SK-N-SH (cell line): ENCODE data around the gene SLC13A4. TPM values are rescaled to one million over a fixed set of nuclear protein-coding genes. Genes with fewer than 3 reads are reported as not detected.

Source experiments
- CTCF ChIA-PET: fragments of 300-600, 350-600 bp; formaldehyde crosslinking; extraction: SDS; loops from one replicate; lab custom pipeline; 2021; lab: Yijun Ruan, JAX
- POLR2A ChIA-PET: fragments of 350-600 bp; sonication (Branson Sonifier 250); formaldehyde crosslinking; extraction: SDS; loops from one replicate; lab custom pipeline; 2020; ENCODE audit warnings: antibody characterized with exemption, inconsistent platforms; lab: Yijun Ruan, JAX
- DNase-seq: peaks from one replicate; pipeline ENCODE4 v3.0.0; 2012
- H2AFZ ChIP-seq: fragments of 200-600 bp; sonication (generic); 2 replicates; pipeline ENCODE4 v1.8.1; 2016; ENCODE audit warnings: antibody characterized with exemption, mild to moderate bottlenecking, low read depth
- H3F3A ChIP-seq: fragments of 200-600 bp; sonication (generic); replicated peaks from 2 replicates; pipeline ENCODE3; 2016; ENCODE audit warnings: antibody characterized with exemption, mild to moderate bottlenecking; ENCODE audit not compliant: insufficient read depth
- H3K27ac ChIP-seq, 2 experiments: fragments of 200-500 bp in 1 of 2; fragments of 200-600 bp in 1 of 2; sonication (Bioruptor generic) in 1 of 2; sonication (generic), shearing (Covaris generic) in 1 of 2; 2 replicates each; pipeline versions ENCODE4 v1.5.1 to v1.6.1; 2014 to 2016; ENCODE audit warnings: low read depth in 2 of 2, inconsistent platforms in 1 of 2, low read length in 1 of 2, mild to moderate bottlenecking in 1 of 2, mixed read lengths in 1 of 2
- H3K27me3 ChIP-seq: fragments of 200-600 bp; sonication (generic), shearing (Covaris generic); 2 replicates; pipeline ENCODE4 v1.6.1; 2016; ENCODE audit warnings: mixed run types; ENCODE audit not compliant: insufficient read depth
- H3K36me3 ChIP-seq, 2 experiments: fragments of 200-500 bp in 1 of 2; fragments of 200-600 bp in 1 of 2; sonication (Bioruptor generic) in 1 of 2; sonication (generic) in 1 of 2; replicated peaks in 1 of 2; 2 replicates each; pipeline versions ENCODE3 to v1.5.1; 2014 to 2016; ENCODE audit warnings: low read length in 1 of 2, mild to moderate bottlenecking in 1 of 2; ENCODE audit not compliant: insufficient read depth in 2 of 2, control insufficient read depth in 1 of 2
- H3K4me1 ChIP-seq, 2 experiments: fragments of 200-500 bp in 1 of 2; fragments of 200-600 bp in 1 of 2; sonication (Bioruptor generic) in 1 of 2; sonication (generic), shearing (Covaris generic) in 1 of 2; 2 replicates each; pipeline versions ENCODE4 v1.5.1 to v1.6.1; 2014 to 2016; ENCODE audit warnings: low read depth in 1 of 2, low read length in 1 of 2, mixed run types in 1 of 2; ENCODE audit not compliant: insufficient read depth in 2 of 2, control insufficient read depth in 1 of 2
- H3K4me2 ChIP-seq: fragments of 200-600 bp; sonication (generic), shearing (Covaris generic); 2 replicates; pipeline ENCODE4 v1.6.1; 2017; ENCODE audit warnings: mixed run types
- H3K4me3 ChIP-seq, 2 experiments: fragments of 200-500 bp in 1 of 2; fragments of 200-600 bp in 1 of 2; sonication (Bioruptor generic) in 1 of 2; sonication (generic), shearing (Covaris generic) in 1 of 2; 2 replicates each; pipeline versions ENCODE4 v1.5.1 to v1.8.1; 2014 to 2016; ENCODE audit warnings: low read depth in 2 of 2, inconsistent platforms in 1 of 2, low read length in 1 of 2, mild to moderate bottlenecking in 1 of 2, mixed read lengths in 1 of 2, moderate library complexity in 1 of 2
- H3K79me2 ChIP-seq: fragments of 200-600 bp; sonication (generic); 2 replicates; pipeline ENCODE4 v1.8.1; 2017; ENCODE audit warnings: mild to moderate bottlenecking; ENCODE audit not compliant: insufficient read depth
- H3K9ac ChIP-seq: fragments of 200-600 bp; sonication (generic); 2 replicates; pipeline ENCODE4 v1.6.1; 2017; ENCODE audit warnings: mixed run types
- H3K9me2 ChIP-seq: fragments of 200-600 bp; sonication (generic); 2 replicates; pipeline ENCODE4 v1.6.1; 2017; ENCODE audit warnings: mixed run types
- H3K9me3 ChIP-seq: fragments of 200-600 bp; sonication (generic); 2 replicates; pipeline ENCODE4 v1.6.1; 2017; ENCODE audit warnings: mixed run types, mild to moderate bottlenecking, moderate library complexity
- H4K20me1 ChIP-seq: fragments of 200-600 bp; sonication (generic); 2 replicates; pipeline ENCODE4 v1.6.1; 2017; ENCODE audit warnings: mild to moderate bottlenecking, mixed run types; ENCODE audit not compliant: insufficient read depth
- CHD2 ChIP-seq: fragments of 150-350 bp; IDR thresholded peaks from 2 replicates; pipeline ENCODE4 v1.6.1; 2018; ENCODE audit warnings: low read length; ENCODE audit not compliant: partially characterized antibody
- ELF1 ChIP-seq: IDR thresholded peaks from 2 replicates; pipeline ENCODE4 v1.4.0; 2012
- EP300 ChIP-seq, 2 experiments: IDR thresholded peaks; 2 replicates each; pipeline versions ENCODE4 v1.4.0 to v1.6.1; 2012; ENCODE audit warnings: borderline replicate concordance in 1 of 2, low read depth in 1 of 2, low read length in 1 of 2
- EZH2phosphoT487 ChIP-seq: fragments of 200-600 bp; sonication (generic); IDR thresholded peaks from 2 replicates; pipeline ENCODE4 v1.6.1; 2017; ENCODE audit warnings: low read depth, mixed run types, mild to moderate bottlenecking, antibody characterized with exemption, moderate library complexity, borderline replicate concordance
- FOSL2 ChIP-seq: IDR thresholded peaks from 2 replicates; pipeline ENCODE4 v1.4.0; 2012; ENCODE audit warnings: low read depth, mild to moderate bottlenecking, moderate library complexity, borderline replicate concordance
- GATA2 ChIP-seq: sonication (generic); formaldehyde crosslinking; IDR thresholded peaks from 2 replicates; pipeline ENCODE4 v1.5.0; 2020; ENCODE audit warnings: mild to moderate bottlenecking, missing genetic modification reagents
- MAX ChIP-seq: IDR thresholded peaks from 2 replicates; pipeline ENCODE4 v1.4.0; 2012; ENCODE audit warnings: low read depth
- MXI1 ChIP-seq: IDR thresholded peaks from 2 replicates; pipeline ENCODE4 v1.6.1; 2012; ENCODE audit warnings: mild to moderate bottlenecking, low read depth, low read length, improper control_type of control experiment
- POLR2AphosphoS5 ChIP-seq: IDR thresholded peaks from 2 replicates; pipeline ENCODE4 v1.6.1; 2012; ENCODE audit warnings: low read depth, low read length
- RFX5 ChIP-seq: IDR thresholded peaks from 2 replicates; pipeline ENCODE4 v1.6.1; 2012; ENCODE audit warnings: mild to moderate bottlenecking, improper control_type of control experiment, low read length
- RXRA ChIP-seq: IDR thresholded peaks from 2 replicates; pipeline ENCODE4 v1.4.0; 2012; ENCODE audit warnings: low read depth, mild to moderate bottlenecking, borderline replicate concordance
- SIN3A ChIP-seq: IDR thresholded peaks from 2 replicates; pipeline ENCODE4 v1.6.1; 2012; ENCODE audit warnings: low read depth, mild to moderate bottlenecking, low read length, moderate library complexity, borderline replicate concordance
- TCF12 ChIP-seq: IDR thresholded peaks from 2 replicates; pipeline ENCODE4 v1.4.0; 2012
- WGBS: methylation state at CpG from one replicate; pipeline ENCODE4 v1.1.6; 2017; ENCODE audit warnings: low lambda C conversion rate; 5-methylcytosine and 5-hydroxymethylcytosine counted together
- polyA plus RNA-seq, 3 experiments: library from polyadenylated mRNA; depleted of rRNA; stranded (reverse); fragments of >200 nt; gene quantifications; 2 replicates each; pipeline ENCODE4 v1.2.3, GENCODE V29; 2012

Gene SLC13A4
- polyA plus RNA-seq, 1 of the 3 experiments (the other 2 are of a cell fraction) = 0.30 TPM

GRCh38 chr7:135753616-135754413 lies 25.8 kb upstream of the SLC13A4 start:
- ChIA-PET CTCF (interaction anchor here (0.7 to 1.0 kb wide), 2 partner anchors 12 to 29 kb away, joined by 3 to 4 read pairs; no protein-coding TSS in a partner anchor), POLR2A (no interaction called here)
- Histone ChIP-seq H3F3A (no peaks in the 10 kb centered on the region), H3K36me3 (no peaks in the 10 kb centered on the region), H3K4me1 (peaks cover 9 to 10% of the 10 kb centered on the region in 2 experiments; a peak in 2 of 4 replicates), H3K27ac (no peak overlapping the region), H2AFZ (no peak overlapping the region), H3K9ac (no peak overlapping the region), H3K4me3 (no peak overlapping the region), H3K9me2 (no peaks in the 10 kb centered on the region), H3K4me2 (no peak overlapping the region), H3K79me2 (no peaks in the 10 kb centered on the region), H4K20me1 (no peaks in the 10 kb centered on the region), H3K27me3 (no peaks in the 10 kb centered on the region), H3K9me3 (no peaks in the 10 kb centered on the region)
- 83% methylated on average over 8 of the region's 8 CpGs for WGBS
- TF ChIP-seq ELF1 = no peak
- TF ChIP-seq MAX = no peak
- no peak for TF ChIP-seq EP300 (IDR thresholded peaks at IDR 0.05; ENCODE audit: borderline replicate concordance in 1 of 2, low read depth in 1 of 2, low read length in 1 of 2)
- no peak for TF ChIP-seq EZH2phosphoT487
- no peak for TF ChIP-seq FOSL2
- TF ChIP-seq RXRA = no peak
- TF ChIP-seq MXI1 = no peak
- no peak for TF ChIP-seq TCF12
- TF ChIP-seq POLR2AphosphoS5 = no peak
- no peak for TF ChIP-seq CHD2
- no peak for TF ChIP-seq GATA2
- TF ChIP-seq SIN3A = no peak
- DNase-seq = no peak

GRCh38 chr7:135748770-135749169 lies 20.8 kb upstream of the SLC13A4 start, which contains the start of gene FAM180A:
FAM180A (minus strand) TSS chr7:135748813; CDS start chr7:135748580, 233 bp downstream.
- POLR2A ChIA-PET = no interaction called here
- WGBS = 82% methylated on average over 11 of the region's 11 CpGs
- Histone ChIP-seq H3K9me3 (no peaks in the 10 kb centered on the region), H3F3A (peaks cover 24% of the 10 kb centered on the region), H3K4me3 (no peak within 1 kb of the TSS), H3K9ac (no peak within 1 kb of the TSS), H3K79me2 (no peaks in the 10 kb centered on the region), H3K4me2 (no peak within 1 kb of the TSS), H3K4me1 (peaks cover 0 to 20% of the 10 kb centered on the region in 2 experiments; a peak in 2 of 4 replicates), H3K27me3 (no peaks in the 10 kb centered on the region), H2AFZ (no peak within 1 kb of the TSS), H3K36me3 (no peaks in the 10 kb centered on the region), H4K20me1 (no peaks in the 10 kb centered on the region)
- TF ChIP-seq RFX5 = no peak
- TF ChIP-seq FOSL2 = no peak
- TF ChIP-seq, all 33 proteins: peak for 0
- no peak for DNase-seq
- Histone ChIP-seq H3K9me2 (no peaks in the 10 kb centered on the region), H3K27ac (no peak within 1 kb of the TSS)
- CTCF ChIA-PET = interaction anchor here (0.7 to 1.1 kb wide), 2 partner anchors 26 to 332 kb away, joined by 3 to 4 read pairs; no protein-coding TSS in a partner anchor
